ENCODE results near the gene AP4S1. TPM values are rescaled to one million over a fixed set of nuclear protein-coding genes. Genes with fewer than 3 reads are reported as not detected.

AP4S1 gene
- total and polyA plus RNA-seq, 2 of the 8 experiments (the other 6 are each of a cell fraction or from before 2014, with no cell fraction given): 2.8 to 9.9 TPM

GRCh38 chr14:31122921-31123320, 97.5 kb downstream of the AP4S1 start (continued):
- TF ChIP-seq CHD7 (IDR thresholded peaks at IDR 0.05; ENCODE audit: insufficient replicate concordance, low read length) (peak; percentile 86), SRF (IDR thresholded peaks at IDR 0.05; ENCODE audit: low read depth, low read length) (no peak)
- TF ChIP-seq, protein P1, sequence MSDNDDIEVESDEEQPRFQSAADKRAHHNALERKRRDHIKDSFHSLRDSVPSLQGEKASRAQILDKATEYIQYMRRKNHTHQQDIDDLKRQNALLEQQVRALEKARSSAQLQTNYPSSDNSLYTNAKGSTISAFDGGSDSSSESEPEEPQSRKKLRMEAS (IDR thresholded peaks at IDR 0.05): no peak
- TF ChIP-seq, protein P2, sequence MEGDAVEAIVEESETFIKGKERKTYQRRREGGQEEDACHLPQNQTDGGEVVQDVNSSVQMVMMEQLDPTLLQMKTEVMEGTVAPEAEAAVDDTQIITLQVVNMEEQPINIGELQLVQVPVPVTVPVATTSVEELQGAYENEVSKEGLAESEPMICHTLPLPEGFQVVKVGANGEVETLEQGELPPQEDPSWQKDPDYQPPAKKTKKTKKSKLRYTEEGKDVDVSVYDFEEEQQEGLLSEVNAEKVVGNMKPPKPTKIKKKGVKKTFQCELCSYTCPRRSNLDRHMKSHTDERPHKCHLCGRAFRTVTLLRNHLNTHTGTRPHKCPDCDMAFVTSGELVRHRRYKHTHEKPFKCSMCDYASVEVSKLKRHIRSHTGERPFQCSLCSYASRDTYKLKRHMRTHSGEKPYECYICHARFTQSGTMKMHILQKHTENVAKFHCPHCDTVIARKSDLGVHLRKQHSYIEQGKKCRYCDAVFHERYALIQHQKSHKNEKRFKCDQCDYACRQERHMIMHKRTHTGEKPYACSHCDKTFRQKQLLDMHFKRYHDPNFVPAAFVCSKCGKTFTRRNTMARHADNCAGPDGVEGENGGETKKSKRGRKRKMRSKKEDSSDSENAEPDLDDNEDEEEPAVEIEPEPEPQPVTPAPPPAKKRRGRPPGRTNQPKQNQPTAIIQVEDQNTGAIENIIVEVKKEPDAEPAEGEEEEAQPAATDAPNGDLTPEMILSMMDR (IDR thresholded peaks at IDR 0.05; ENCODE audit: control extremely low read depth in 1 of 3, insufficient read depth in 1 of 3, low read depth in 1 of 3, low read length in 3 of 3): no peak
